Measurements from ENCODE around the gene TMTC2.
A peak's percentile ranks its signal among the peaks of the same experiment; 100 is the strongest.

TMTC2 gene

GRCh38 chr12:82686168-82687020 is at the start of gene TMTC2:
Gene TMTC2 (plus strand): TSS chr12:82686906.
- peak; percentile 92 for DNase-seq

GRCh38 chr12:82638324-82638723 is 48.4 kb upstream of the TMTC2 start:
- DNase-seq, result no peak

GRCh38 chr12:82644896-82645295 is 41.8 kb upstream of the TMTC2 start:
- no peak for DNase-seq

DNA sequence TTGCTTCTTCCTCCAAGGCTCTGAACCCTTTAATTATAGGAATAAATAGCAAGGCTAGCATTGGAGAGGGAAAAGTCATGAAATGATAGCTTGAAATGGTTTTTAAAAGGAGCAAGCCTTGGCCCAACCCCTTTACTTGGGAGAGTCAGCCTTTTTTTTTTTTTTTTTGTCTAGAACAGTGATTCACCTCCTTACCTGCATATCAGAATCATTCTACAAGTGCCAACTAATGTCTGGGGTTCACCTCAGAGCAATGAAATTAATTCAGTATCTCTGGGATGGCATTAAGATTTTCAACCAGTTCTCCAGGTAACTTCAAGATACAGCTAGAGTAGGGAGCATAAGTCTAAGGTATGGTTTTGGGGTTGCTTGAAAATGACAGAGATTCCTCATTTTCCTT is 41.3 kb upstream of the TMTC2 start:
- DNase-seq, result no peak

DNA sequence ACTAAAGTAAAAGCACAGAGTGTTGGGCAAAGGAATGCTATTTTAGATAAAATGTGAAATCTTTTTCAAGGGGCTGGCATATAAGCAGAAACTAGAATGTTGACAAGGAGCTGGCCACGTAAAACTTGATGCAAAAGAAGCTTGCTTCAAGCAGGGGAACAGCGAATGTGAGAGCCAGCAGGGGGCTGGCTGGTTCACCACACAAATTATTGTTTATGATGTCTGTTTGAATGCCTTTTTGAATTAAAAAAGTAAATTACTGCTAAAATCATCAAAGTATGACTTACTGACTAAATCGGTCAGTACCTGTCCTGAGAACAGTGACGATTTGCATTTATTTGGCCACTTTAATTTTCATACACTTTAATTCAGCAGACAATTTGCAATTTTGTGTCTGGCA is 38.9 kb upstream of the TMTC2 start:
- no peak for DNase-seq

DNA sequence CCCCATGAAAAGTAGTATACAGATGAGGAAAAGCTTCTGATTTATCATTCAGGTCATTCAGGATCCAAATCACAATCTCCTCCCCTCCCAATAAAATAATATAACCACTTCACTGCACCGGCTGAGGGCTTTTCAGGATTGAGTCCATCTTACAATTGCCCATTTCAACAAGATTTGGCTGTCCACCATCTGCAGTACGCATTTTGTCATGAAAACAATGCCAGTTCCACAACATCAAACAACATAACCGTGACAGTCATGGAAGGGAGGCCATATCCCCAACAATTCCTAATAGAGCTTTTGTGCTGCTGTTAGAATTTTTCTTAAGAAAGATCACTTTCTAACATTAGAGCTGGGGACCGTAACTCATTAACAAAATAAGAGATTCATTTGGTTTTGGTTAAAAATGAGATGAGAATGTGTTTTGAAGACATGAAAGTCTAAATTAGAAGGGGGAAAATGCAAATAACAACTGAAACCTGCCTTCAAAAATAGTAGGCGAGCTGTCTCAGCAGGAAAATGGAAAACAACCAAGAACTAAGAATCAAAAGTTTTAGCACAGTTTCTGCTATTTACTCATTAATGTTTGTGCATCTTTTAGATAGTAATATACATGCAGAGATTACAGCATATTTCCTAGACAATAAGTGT is 38.3 kb upstream of the TMTC2 start:
- DNase-seq, result no peak

- no peak for DNase-seq
Measured at GRCh38 chr12:82650627-82651337, 35.9 kb upstream of the TMTC2 start.

DNA sequence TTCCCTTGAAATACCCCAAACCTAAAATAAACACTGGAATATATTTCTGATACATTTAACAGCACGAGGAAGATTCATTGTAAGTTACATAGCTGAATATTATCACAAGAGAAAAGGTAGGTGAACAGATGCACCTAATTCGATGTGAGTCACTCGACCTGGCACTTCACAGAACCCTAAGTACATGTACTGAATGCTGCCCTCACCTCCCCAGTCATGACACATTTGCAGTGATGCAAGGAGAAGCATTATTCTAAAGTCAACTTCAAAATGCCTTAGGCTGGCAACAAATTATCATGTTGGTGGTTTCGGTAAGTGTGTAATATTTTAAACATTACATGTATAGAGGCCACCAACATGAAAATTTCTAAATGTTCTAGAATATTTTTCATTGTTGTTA is 35.2 kb upstream of the TMTC2 start:
- DNase-seq, result no peak

- DNase-seq, result no peak
Measured at GRCh38 chr12:82652071-82652470, 34.6 kb upstream of the TMTC2 start.

GRCh38 chr12:82655751-82656150 is 31.0 kb upstream of the TMTC2 start:
- no peak for DNase-seq

DNA sequence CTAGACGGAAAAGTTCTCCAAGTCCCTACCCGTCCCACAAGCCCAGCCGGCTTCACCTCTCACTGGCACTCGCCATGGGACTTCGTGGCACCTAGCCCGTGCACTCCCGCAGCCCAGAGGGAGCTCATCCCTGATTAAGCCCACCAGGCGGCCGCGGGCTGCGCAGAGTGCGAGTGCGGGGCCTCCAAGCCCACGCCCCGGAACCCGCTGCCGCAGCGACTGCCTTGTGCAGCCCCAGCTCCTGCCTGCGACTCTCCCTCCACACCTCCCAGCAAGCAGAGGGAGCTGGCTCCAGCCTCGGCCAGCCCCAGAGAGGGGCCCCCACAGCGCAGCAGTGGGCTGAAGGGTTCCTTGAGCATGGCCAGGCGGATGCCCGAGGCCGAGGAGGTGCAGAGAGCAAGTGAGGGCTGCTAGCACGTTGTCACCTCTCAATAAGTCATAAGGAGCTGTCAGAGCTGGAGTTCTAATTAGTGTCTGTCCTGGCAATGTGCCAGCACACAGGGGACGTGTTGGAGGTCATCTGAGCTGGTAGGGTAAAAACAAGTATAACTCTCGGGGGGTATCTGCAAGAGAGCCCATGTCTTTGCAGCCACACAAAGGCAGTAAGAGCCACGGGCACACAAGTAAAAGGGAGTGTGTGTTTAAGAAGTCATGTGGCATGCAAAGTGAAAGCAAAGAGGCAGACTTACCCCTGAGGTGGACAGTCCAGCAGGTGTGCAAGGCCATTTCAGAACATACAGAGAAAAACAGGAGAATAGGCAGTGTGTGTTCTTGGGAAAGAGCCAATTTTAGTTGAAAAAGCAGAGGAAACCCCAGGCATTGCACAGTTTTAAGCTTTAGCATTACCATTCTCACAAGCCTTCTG is 27.1 kb upstream of the TMTC2 start:
- no peak for DNase-seq

- DNase-seq, result no peak
Measured at GRCh38 chr12:82660541-82661325, 26.0 kb upstream of the TMTC2 start.

DNA sequence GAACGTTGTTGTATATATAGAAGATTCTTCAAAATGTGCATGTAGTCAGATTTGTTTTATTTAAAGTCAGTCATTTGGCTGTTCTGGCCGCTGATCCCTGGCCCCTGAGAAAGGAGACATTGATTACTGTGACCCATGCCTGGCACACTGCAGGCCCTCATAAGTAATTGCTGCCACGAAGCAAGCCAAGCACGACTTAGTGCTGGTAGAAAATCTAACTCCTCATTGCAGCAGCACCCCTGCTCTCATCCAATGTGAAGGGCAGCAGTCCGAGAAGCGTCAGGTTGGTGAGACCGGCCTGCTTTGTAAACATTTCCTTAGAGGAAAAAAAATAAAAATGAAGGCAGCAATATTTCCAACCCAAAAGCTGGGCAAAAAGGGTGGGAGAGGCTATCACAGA is 22.8 kb upstream of the TMTC2 start:
- DNase-seq, result no peak

DNA sequence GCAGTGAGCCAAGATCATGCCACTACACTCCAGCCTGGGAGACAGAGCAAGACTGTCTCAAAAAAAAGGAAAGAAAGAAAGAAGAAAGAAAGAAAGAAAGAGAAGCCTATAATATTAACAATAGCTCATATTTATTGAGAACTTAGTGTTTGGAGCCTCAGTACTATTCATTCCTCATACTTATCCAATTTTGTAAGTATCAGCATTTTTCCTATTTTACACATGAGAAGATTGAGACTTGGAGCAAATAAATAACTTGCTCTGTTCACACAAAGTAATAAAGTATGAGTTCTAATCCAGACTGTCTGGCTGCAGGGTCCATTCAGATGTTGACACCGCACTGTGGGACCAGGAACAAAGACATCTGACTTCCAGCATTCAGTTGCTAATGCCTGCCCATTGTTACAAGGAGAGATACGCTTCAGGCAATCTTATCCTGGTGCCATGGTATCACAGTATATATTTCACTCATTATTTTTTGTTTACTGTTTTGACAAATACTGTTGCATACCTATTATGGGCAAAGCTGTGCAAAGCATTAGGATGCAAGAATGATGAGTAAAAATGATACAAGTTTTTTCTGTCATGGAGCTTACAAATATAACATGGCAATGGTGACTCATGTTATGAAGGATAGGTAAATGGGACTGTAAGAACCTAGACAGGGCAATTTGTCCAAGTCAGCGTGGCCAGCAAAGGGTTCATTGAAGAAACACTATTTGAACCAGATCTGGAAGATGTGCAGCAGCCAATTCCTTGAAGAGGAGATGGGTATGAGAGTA is 21.4 kb upstream of the TMTC2 start:
- no peak for DNase-seq

DNA sequence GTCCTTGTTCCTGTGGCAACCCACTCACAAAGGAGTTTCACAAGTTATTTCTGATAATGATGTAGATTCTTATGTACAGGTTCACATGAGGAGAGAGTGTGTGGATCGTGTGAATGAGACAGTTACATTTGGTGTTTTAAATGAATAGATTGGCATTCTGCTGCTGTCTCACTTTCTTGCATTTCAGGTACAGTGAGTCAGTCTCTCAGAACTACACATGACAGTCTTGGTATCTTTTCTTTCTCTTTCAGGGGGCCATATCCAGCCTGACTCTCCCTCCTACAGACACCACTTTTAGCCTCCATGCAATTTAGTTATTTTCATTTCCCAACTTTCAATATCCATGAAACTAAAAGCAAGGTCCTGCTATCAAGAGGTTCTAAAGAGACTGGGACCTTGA is 19.9 kb upstream of the TMTC2 start:
- DNase-seq, result no peak

DNA sequence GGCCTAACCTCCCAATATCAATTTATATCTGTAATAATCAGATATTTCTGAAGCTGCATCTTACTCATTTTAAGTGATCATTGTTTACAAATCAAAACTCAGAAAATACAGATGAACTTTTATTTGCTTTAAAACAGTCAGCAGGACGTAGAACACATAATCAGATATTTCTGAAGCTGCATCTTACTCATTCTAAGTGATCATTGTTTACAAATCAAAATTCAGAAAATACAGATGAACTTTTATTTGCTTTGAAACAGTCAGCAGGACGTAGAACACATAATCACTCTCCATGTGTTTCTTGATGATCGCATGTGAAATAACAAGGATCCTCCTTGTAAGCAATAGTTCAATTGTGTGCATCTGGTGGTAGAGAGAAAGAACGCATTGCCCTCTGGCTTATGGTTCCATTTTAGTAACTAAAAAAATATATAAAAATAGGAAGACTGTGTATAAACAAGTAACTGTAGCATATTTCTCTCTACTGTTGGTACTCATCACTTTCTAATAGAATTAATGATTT is 15.0 kb upstream of the TMTC2 start:
- DNase-seq, result no peak

- DNase-seq, result no peak
Measured at GRCh38 chr12:82672811-82673495, 13.8 kb upstream of the TMTC2 start.

DNA sequence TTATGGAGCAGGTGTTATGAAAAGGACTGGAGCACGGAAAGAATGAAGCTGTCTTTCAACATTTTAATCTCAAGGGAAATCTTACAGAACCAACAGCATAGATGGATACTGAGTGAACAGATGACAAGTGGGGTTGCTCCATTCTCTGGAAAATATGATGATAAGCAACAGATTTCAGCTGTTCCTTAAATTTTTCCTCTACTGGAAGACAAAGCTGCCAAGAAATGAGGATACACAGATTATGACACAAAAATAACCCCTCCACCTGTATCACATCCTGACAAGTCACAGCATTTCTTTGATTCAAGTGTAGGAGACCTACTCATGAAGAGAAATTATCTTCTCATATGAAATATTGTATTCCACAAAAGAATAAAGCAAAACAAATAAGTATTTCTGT is 13.0 kb upstream of the TMTC2 start:
- DNase-seq, result no peak

GRCh38 chr12:82675246-82675645 is 11.5 kb upstream of the TMTC2 start:
- no peak for DNase-seq

DNA sequence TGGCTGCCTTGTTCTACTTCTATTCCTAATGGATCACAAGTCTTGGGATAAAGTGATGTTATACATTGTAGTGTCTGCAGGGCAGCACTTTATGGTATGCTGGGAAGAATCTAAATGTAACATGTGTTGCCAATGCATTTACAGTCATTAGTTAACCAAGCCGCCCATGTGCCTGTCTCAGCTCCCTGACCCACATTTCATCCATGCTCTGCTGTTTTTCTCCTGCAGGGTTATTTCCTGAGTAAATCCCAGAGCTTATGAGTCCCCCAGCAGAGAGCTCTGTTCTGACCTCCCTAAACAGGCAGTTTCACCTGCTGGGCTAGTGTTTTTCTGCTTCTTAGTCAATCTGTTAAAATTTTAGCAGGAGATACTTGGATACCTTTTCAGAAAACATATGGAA is 4.4 kb upstream of the TMTC2 start:
- no peak for DNase-seq

Measured in stimulated activated CD4-positive, alpha-beta T cell treated with anti-CD3 and anti-CD28 coated beads, Interleukin-2, amount 100 ng/mL, for 24 hours (primary cell).